Activated naive CD4-positive, alpha-beta T cell treated with anti-CD3 and anti-CD28 coated beads for 36 hours (primary cell): Measurements from ENCODE around the gene ZNF521. TPM values are rescaled to one million over a fixed set of nuclear protein-coding genes. Genes with fewer than 3 reads are reported as not detected.

ENCODE experiments used
- CTCF ChIA-PET: fragments of 350-600 bp; sonication (Branson Sonifier 250); formaldehyde crosslinking; loops from one replicate; lab custom pipeline; 2021; ENCODE audit warnings: antibody characterized with exemption; lab: Charles Lee
- DNase-seq: peaks from one replicate; pipeline ENCODE4 v3.0.0-alpha.2; 2020
- H3K27ac Mint-ChIP-seq: one replicate; pipeline ENCODE4 v1.8.0; 2021; ENCODE audit warnings: mild to moderate bottlenecking, mixed read lengths
- H3K27me3 Mint-ChIP-seq: one replicate; pipeline ENCODE4 v1.8.0; 2021; ENCODE audit warnings: low read depth, mixed read lengths
- H3K36me3 Mint-ChIP-seq: one replicate; pipeline ENCODE4 v1.8.0; 2021; ENCODE audit warnings: low read depth, mixed read lengths
- H3K4me1 Mint-ChIP-seq: one replicate; pipeline ENCODE4 v1.8.0; 2021; ENCODE audit warnings: low read depth, mixed read lengths
- H3K4me3 Mint-ChIP-seq: one replicate; pipeline ENCODE4 v1.8.0; 2021; ENCODE audit warnings: mild to moderate bottlenecking, moderate library complexity, mixed read lengths
- H3K9me3 Mint-ChIP-seq: one replicate; pipeline ENCODE4 v1.8.0; 2021; ENCODE audit warnings: mixed read lengths
- intact Hi-C: fragments of 100-400 bp; cut with micrococcal nuclease; formaldehyde crosslinking; loops from one replicate; pipeline ENCODE4 v1.15.1; 2023
- total RNA-seq, 2 experiments: library from RNA; stranded (reverse); gene quantifications; one replicate each; pipeline ENCODE4 v1.2.3, GENCODE V29; 2021

The ZNF521 gene
- total RNA-seq, 2 experiments from 2014 or later = not detected

GRCh38 chr18:25164211-25164847 is 187.6 kb downstream of the ZNF521 start:
- Mint-ChIP-seq H3K4me1 (peaks cover 18% of the 10 kb centered on the region), H3K27ac (no peak overlapping the region), H3K36me3 (no peaks in the 10 kb centered on the region), H3K4me3 (peak overlapping the region; percentile 7), H3K9me3 (no peaks in the 10 kb centered on the region), H3K27me3 (peaks cover 10% of the 10 kb centered on the region)
- CTCF ChIA-PET = no interaction called here
- intact Hi-C loops = no loop called here
- DNase-seq = no peak

DNA sequence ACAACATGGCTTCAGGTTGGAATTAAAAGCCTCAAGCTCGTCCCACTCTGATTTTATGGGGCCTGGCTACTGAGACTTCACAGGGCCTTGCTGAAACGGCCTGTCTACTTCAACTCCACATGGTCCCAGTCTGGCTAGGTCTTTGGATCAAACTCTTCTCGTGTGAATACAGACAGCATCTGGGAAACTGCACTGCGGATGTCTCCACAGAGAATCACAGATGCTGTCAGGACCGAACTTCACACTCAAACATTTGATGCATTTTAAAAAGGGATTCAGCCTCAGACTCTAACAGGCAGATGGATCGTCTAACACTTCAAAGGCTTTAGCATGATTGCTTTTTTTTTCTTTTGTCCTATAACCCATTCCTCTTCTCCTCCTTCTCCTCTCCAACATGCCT is 198.5 kb downstream of the ZNF521 start:
- Mint-ChIP-seq H3K9me3 (peaks cover 4% of the 10 kb centered on the region), H3K27ac (no peak overlapping the region), H3K4me1 (no peaks in the 10 kb centered on the region), H3K27me3 (peaks cover 8% of the 10 kb centered on the region), H3K36me3 (no peaks in the 10 kb centered on the region), H3K4me3 (no peak overlapping the region)
- intact Hi-C loops = no loop called here
- DNase-seq = no peak
- CTCF ChIA-PET = no interaction called here

GRCh38 chr18:25147877-25148488 is 204.0 kb downstream of the ZNF521 start:
- no peaks in the 10 kb centered on the region for H3K4me1 Mint-ChIP-seq
- H3K4me3 Mint-ChIP-seq = no peak overlapping the region
- CTCF ChIA-PET = no interaction called here
- intact Hi-C loops = loop anchor here (10.0 kb wide), 1 partner anchor 53 kb away; no protein-coding TSS in a partner anchor
- H3K36me3 Mint-ChIP-seq = no peaks in the 10 kb centered on the region
- DNase-seq = no peak
- no peaks in the 10 kb centered on the region for H3K9me3 Mint-ChIP-seq
- H3K27ac Mint-ChIP-seq = no peak overlapping the region
- H3K27me3 Mint-ChIP-seq = no peaks in the 10 kb centered on the region

- no peak overlapping the region for H3K27ac Mint-ChIP-seq
- intact Hi-C loops = loop anchor here (10.0 kb wide), 1 partner anchor 52 kb away; no protein-coding TSS in a partner anchor
- H3K4me1 Mint-ChIP-seq = no peaks in the 10 kb centered on the region
- DNase-seq = no peak
- H3K36me3 Mint-ChIP-seq = no peaks in the 10 kb centered on the region
- H3K9me3 Mint-ChIP-seq = no peaks in the 10 kb centered on the region
- H3K27me3 Mint-ChIP-seq = no peaks in the 10 kb centered on the region
- CTCF ChIA-PET = no interaction called here
- no peak overlapping the region for H3K4me3 Mint-ChIP-seq
These were observed 205.5 kb downstream of the ZNF521 start for GRCh38 chr18:25146512-25146910.

DNA sequence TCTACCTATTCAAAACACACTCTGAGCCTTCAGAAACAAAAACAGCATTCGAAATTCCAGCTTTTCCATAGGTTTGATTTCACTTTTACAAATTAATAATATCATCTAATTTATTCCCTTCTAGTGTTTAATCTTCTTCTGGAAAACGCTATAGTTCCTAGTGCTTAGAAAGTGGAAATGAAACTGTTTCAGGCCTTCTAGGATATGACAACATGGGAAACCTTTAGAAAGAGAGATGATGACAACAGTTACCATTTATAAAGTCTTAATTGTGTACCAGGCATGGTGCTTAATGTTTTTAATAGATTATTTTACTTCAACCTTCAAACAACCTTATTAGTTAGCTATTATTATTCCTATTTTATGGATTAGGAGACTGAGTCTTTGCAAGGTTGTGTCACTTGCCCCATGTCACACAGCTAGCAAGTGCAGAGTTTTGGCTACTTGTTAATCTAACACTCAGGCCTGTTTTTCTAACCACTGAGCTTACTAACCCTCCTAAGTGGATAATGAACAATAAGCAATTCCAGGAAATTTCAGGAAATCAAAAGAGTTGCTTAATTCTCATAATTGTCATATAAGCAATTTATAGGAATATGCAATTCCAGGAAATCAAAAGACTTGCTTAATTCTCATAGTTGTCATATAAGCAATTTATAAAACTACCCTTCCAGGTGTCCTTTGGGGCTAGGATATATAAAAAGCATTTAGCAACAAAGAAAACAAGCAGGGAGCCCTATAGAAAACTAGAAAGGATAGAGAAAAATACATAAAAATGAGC is 206.0 kb downstream of the ZNF521 start:
- no peak overlapping the region for H3K27ac Mint-ChIP-seq
- CTCF ChIA-PET = no interaction called here

DNA sequence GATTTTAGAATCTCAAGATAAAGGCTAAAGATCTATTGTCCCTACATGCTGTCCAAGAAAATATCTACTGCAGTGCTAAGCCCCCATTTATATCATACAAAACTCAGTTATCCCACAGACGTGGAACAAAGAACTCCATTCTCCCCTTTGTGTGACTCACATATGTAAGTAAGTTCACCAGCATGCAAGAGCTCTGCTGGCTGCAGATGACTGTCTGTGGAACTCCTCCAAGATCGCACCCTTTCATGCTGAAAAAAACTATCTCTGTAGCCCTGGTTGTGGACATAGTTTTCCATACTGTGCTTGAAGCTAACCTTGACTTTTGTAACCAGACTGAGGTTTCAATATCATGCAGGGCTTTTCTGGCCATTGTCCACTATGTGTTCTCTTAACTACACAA is 207.1 kb downstream of the ZNF521 start:
- H3K36me3 Mint-ChIP-seq = no peaks in the 10 kb centered on the region
- CTCF ChIA-PET = no interaction called here
- no peak for DNase-seq
- no peaks in the 10 kb centered on the region for H3K9me3 Mint-ChIP-seq
- H3K27me3 Mint-ChIP-seq = no peaks in the 10 kb centered on the region
- no peak overlapping the region for H3K27ac Mint-ChIP-seq
- no peak overlapping the region for H3K4me3 Mint-ChIP-seq
- intact Hi-C loops = loop anchor here (10.0 kb wide), 1 partner anchor 50 kb away; no protein-coding TSS in a partner anchor
- no peaks in the 10 kb centered on the region for H3K4me1 Mint-ChIP-seq

More for the DNA sequence above, 206.0 kb downstream of the ZNF521 start:
- intact Hi-C loops = loop anchor here (10.0 kb wide), 1 partner anchor 51 kb away; no protein-coding TSS in a partner anchor
- H3K36me3 Mint-ChIP-seq = no peaks in the 10 kb centered on the region
- H3K9me3 Mint-ChIP-seq = no peaks in the 10 kb centered on the region
- no peaks in the 10 kb centered on the region for H3K4me1 Mint-ChIP-seq
- H3K4me3 Mint-ChIP-seq = no peak overlapping the region
- no peak for DNase-seq
- H3K27me3 Mint-ChIP-seq = no peaks in the 10 kb centered on the region

GRCh38 chr18:25141886-25142285 is 210.1 kb downstream of the ZNF521 start:
- no peak overlapping the region for H3K27ac Mint-ChIP-seq
- H3K9me3 Mint-ChIP-seq = no peaks in the 10 kb centered on the region

DNA sequence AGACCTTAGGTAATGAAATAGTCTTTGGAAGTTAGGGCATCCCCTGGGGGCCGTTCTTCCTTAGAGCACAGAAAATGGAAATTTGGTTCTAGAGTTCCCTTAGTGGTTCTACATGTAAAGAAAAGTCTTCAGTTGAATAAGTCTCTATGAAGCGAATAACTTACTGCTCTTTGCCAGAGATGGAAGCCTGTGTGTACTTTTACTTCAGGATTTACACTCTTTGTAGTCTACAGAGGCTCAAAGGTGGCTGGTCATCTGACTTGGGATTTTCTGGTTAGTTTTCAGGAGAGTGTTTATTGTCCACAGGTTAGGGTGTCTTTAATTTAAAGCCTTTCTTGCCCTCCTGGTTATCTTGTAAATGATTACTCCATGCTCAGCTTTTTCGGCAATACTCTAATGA is 210.6 kb downstream of the ZNF521 start:
- Mint-ChIP-seq H3K9me3 (no peaks in the 10 kb centered on the region), H3K4me1 (no peaks in the 10 kb centered on the region), H3K27me3 (no peaks in the 10 kb centered on the region), H3K27ac (no peak overlapping the region), H3K4me3 (no peak overlapping the region), H3K36me3 (no peaks in the 10 kb centered on the region)
- no peak for DNase-seq
- intact Hi-C loops = loop anchor here (10.0 kb wide), 1 partner anchor 47 kb away; no protein-coding TSS in a partner anchor
- CTCF ChIA-PET = no interaction called here

More at GRCh38 chr18:25141886-25142285, 210.1 kb downstream of the ZNF521 start:
- Mint-ChIP-seq H3K27me3 (no peaks in the 10 kb centered on the region), H3K36me3 (no peaks in the 10 kb centered on the region), H3K4me3 (no peak overlapping the region), H3K4me1 (no peaks in the 10 kb centered on the region)
- DNase-seq = no peak
- CTCF ChIA-PET = interaction anchor here (0.6 kb wide), 1 partner anchor 133 kb away, joined by 3 read pairs; no protein-coding TSS in a partner anchor
- intact Hi-C loops = loop anchor here (10.0 kb wide), 1 partner anchor 47 kb away; no protein-coding TSS in a partner anchor

- H3K27ac Mint-ChIP-seq = no peak overlapping the region
- no peak overlapping the region for H3K4me3 Mint-ChIP-seq
- no peaks in the 10 kb centered on the region for H3K27me3 Mint-ChIP-seq
- H3K36me3 Mint-ChIP-seq = no peaks in the 10 kb centered on the region
- intact Hi-C loops = loop anchor here (10.0 kb wide), 1 partner anchor 46 kb away; no protein-coding TSS in a partner anchor
- DNase-seq = no peak
- no peaks in the 10 kb centered on the region for H3K4me1 Mint-ChIP-seq
- H3K9me3 Mint-ChIP-seq = no peaks in the 10 kb centered on the region
- CTCF ChIA-PET = no interaction called here
These were observed 211.0 kb downstream of the ZNF521 start for GRCh38 chr18:25140962-25141308.

- CTCF ChIA-PET = no interaction called here
- intact Hi-C loops = loop anchor here (10.0 kb wide), 1 partner anchor 46 kb away; no protein-coding TSS in a partner anchor
- H3K9me3 Mint-ChIP-seq = no peaks in the 10 kb centered on the region
- H3K4me3 Mint-ChIP-seq = no peak overlapping the region
- no peaks in the 10 kb centered on the region for H3K27me3 Mint-ChIP-seq
- no peaks in the 10 kb centered on the region for H3K36me3 Mint-ChIP-seq
- DNase-seq = no peak
- H3K4me1 Mint-ChIP-seq = no peaks in the 10 kb centered on the region
- H3K27ac Mint-ChIP-seq = no peak overlapping the region
These were observed 211.6 kb downstream of the ZNF521 start for GRCh38 chr18:25140124-25140961.

DNA sequence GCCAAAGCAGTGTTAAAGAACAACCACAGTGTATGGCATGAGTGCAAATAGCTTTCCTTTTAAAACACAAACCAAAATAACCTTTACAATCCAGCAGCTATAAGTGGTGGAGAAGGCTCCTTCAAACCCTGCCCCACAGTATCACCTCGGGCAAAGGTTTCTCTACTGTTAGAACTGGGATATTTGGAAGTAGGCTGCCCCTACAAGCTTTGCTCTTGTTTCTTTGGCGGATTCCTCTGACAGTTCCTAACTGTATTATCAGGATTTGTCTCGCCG is 214.8 kb downstream of the ZNF521 start:
- CTCF ChIA-PET = no interaction called here
- Mint-ChIP-seq H3K4me1 (no peaks in the 10 kb centered on the region), H3K36me3 (no peaks in the 10 kb centered on the region), H3K27me3 (no peaks in the 10 kb centered on the region), H3K4me3 (no peak overlapping the region), H3K9me3 (no peaks in the 10 kb centered on the region), H3K27ac (no peak overlapping the region)
- DNase-seq = no peak
- intact Hi-C loops = no loop called here
